OCI-LY1 (cell line): ENCODE data around the gene TTBK1.

Experiments used
- CTCF ChIP-seq: fragments of 200-600 bp; sonication (generic), shearing (Covaris generic); IDR thresholded peaks from 2 replicates; pipeline ENCODE4 v1.5.1; 2017; ENCODE audit warnings: mild to moderate bottlenecking, antibody characterized with exemption, low read length, moderate library complexity, mixed read lengths
- EZH2 ChIP-seq: fragments of 200-600 bp; sonication (generic), shearing (Covaris generic); IDR thresholded peaks from 2 replicates; pipeline ENCODE4 v1.8.0; 2017; ENCODE audit warnings: borderline replicate concordance, mixed run types, mild to moderate bottlenecking, antibody characterized with exemption, low read length, moderate library complexity, mixed read lengths

DNA sequence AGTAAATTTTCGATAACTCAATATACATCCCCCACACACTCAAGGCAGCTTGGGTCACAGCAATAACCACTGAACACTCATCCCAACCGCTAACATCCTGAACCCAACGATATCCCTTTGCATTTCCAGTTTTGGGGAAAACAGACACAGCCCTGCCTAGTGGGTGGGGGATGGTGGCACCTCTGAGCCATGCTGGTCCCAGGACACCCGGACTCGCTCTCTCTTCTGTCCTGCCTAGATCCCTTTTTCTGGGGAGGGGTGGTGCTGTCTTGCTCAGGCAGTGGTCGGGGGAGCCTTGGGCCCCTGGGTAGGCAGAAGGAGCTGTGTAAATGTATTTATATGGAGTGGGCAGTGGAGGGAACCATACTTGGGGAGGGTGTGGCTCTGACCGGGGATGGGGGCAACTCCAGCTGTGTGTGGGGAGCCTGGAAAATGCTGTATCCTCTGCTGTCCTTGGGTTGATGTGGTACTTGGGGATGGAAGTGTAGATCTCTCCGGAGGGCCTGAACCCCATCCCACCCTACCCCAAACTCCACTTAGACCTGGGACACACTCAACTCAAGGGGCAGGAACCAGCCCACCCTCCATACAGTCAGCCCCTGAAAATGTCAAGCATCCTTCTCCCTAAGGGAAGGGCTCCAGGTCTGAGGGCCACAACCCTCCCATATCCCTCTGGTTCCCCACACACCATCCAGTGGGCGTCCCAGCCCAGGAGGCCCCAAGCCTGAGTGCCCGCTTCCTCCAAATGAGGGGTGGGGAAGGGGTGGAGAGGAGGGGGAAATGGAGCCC is 31.0 kb downstream of the TTBK1 start:
- TF ChIP-seq CTCF (no peak), EZH2 (no peak)
